Measurements from ENCODE around the gene NEK3.
"Not testable (repeated sequence)": the region's sequence is repeated elsewhere in the genome, so short reads cannot be mapped to it uniquely, and the experiment has no call there.

NEK3 gene

DNA sequence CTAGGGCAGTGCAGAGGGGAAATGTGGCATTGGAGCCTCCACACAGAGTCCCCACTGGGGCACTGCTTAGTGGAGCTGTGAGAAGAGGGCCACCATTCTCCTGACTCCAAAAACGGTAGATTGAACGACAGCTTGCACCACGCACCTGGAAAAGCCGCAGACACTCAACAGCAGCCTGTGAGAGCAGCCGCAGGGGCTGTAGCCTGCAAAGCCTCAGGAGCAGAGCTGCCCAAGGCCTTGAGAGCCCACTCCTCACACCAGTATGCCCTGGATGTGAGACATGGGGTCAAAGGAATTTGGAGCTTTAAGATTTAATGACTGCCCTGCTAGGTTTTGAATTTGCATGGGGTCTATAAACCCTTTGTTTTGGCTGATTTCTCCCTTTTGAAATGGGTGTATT is 62.2 kb downstream of the NEK3 start:
- DNase-seq (ENCODE audit: low read depth), result no peak
- no peak overlapping the region for H3K4me3 ChIP-seq (replicated peaks; ENCODE audit: low read depth, low read length)
- TF ChIP-seq, protein P1, sequence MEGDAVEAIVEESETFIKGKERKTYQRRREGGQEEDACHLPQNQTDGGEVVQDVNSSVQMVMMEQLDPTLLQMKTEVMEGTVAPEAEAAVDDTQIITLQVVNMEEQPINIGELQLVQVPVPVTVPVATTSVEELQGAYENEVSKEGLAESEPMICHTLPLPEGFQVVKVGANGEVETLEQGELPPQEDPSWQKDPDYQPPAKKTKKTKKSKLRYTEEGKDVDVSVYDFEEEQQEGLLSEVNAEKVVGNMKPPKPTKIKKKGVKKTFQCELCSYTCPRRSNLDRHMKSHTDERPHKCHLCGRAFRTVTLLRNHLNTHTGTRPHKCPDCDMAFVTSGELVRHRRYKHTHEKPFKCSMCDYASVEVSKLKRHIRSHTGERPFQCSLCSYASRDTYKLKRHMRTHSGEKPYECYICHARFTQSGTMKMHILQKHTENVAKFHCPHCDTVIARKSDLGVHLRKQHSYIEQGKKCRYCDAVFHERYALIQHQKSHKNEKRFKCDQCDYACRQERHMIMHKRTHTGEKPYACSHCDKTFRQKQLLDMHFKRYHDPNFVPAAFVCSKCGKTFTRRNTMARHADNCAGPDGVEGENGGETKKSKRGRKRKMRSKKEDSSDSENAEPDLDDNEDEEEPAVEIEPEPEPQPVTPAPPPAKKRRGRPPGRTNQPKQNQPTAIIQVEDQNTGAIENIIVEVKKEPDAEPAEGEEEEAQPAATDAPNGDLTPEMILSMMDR (IDR thresholded peaks at IDR 0.05; ENCODE audit: low read length, missing control alignments), result no peak

DNA sequence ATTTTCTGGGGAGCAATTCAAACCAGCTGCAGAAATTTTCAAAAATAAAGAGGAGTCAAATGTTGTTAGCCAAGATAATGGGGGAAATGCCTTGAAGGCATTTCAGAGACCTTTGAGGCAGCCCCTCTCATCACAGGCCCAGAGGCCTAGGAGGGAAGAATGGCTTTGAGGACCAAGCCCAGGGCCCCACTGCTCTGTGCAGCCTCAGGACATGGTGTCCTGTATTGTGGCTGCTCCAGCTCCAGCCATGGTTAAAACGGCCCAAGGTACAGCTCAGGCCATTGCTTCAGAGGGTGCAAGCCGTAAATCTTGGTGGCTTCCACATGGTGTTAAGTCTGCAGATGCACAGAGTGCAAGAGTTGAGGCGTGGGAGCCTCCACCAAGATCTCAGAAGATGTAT is 62.6 kb downstream of the NEK3 start:
- TF ChIP-seq, protein P1 (IDR thresholded peaks at IDR 0.05; ENCODE audit: low read length, missing control alignments), result no peak
- DNase-seq (ENCODE audit: low read depth), result no peak

DNA sequence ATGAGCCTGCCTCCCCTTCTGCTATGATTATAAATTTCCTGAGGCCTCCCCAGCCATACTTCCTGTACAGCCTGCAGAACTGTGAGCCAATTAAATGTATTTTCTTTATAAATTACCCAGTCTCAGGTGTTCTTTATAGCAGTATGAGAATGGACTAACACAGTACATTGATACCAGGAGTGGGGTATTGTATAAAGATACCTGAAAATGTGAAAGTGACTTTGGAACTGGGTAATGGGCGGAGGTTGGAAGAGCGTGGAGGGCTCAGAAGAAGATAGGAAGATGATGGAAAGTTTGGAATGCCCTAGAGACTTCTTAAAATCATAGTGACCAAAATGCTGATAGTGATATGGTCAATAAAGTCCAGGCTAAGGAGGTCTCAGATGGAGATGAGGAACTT is 63.3 kb downstream of the NEK3 start:
- TF ChIP-seq, protein P1 (IDR thresholded peaks at IDR 0.05; ENCODE audit: low read length, missing control alignments), result no peak
- H3K4me3 ChIP-seq (replicated peaks; ENCODE audit: low read depth, low read length), result no peak overlapping the region
- DNase-seq (ENCODE audit: low read depth), result no peak

More for the DNA sequence above, 62.6 kb downstream of the NEK3 start:
- H3K4me3 ChIP-seq (replicated peaks; ENCODE audit: low read depth, low read length), result no peak overlapping the region

DNA sequence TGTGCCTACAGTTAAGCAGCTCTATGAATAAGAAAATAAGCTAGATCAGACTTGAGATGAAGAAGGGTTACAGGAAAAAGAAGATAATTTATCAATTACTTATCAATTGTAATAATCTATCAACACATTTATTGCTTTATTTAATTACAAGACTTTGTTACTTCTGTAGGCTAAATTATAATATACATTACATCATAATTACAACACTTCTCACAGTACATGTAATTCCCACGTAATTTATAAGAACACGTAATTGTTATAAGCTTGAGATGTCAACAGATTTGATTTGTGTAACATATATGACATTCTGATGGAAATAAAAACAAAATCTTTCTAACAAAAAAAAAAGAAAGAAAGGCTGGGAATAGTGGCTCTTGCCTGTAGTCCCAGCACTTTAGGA is 67.3 kb downstream of the NEK3 start:
- DNase-seq (ENCODE audit: low read depth), result no peak

DNA sequence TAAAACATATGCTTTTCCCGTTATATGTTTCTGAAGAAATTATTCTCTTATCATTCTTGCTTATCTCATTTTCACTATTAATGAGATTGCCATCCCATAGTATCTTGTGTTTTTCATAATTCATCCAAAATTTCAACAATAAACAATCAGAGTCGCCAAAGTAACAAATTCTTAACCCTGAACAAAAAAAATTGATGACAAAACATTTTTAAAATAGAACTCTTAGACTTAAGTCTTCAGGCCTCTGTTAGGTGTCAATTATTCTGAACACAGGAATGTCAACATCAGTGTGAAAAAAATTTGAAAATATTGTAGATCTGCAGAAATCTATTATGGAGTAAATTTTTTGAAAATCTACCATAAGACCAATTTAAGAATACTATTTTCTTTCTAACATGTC is 67.9 kb downstream of the NEK3 start:
- H3K4me3 ChIP-seq (replicated peaks; ENCODE audit: low read depth, low read length), result no peak overlapping the region
- no peak for DNase-seq (ENCODE audit: low read depth)
- TF ChIP-seq, protein P1 (IDR thresholded peaks at IDR 0.05; ENCODE audit: low read length, missing control alignments), result no peak

More for the DNA sequence above, 67.3 kb downstream of the NEK3 start:
- no peak overlapping the region for H3K4me3 ChIP-seq (replicated peaks; ENCODE audit: low read depth, low read length)
- TF ChIP-seq, protein P1 (IDR thresholded peaks at IDR 0.05; ENCODE audit: low read length, missing control alignments), result no peak

DNA sequence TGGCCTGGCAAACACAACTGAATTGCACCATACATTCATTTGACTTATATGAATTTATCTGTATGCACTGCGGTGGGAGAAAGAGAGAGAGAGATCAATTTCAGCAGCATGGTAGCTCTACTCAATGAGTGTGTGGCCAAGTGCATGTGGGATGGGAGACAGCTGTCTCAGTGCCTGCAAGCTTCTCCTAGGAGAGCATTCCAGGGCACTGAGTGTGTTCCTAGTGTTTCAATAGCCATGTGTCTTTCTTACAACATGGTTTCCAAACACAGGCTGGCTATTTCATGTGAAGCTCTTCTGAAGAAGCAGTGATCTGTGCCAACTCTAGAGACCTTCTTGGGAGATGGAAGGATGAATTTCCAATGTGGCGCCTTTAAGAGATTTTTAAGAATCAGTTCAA is 74.0 kb downstream of the NEK3 start:
- H3K4me3 ChIP-seq (replicated peaks; ENCODE audit: low read depth, low read length), result no peak overlapping the region
- TF ChIP-seq, protein P1 (IDR thresholded peaks at IDR 0.05; ENCODE audit: low read length, missing control alignments), result no peak
- peak; percentile 70 for DNase-seq (ENCODE audit: low read depth)

DNA sequence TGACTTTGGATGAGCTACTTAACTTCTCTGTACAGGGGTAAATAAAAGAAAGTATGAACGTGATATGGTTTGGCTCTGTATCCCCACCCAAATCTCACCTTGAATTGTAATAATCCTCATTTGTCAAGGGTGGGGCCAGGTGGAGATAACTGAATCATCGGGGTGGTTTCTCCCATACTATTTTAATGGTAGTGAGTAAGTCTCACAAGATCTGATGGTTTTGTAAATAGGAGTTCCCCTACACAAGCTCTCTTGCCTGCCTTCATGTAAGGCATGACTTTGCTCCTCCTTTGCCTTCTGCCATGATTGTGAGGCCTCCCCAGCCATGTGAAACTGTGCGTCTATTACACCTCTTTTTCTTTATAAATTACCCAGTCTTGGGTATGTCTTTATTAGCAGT is 74.4 kb downstream of the NEK3 start:
- DNase-seq (ENCODE audit: low read depth); H3K4me3 ChIP-seq (replicated peaks; ENCODE audit: low read depth, low read length): not testable (repeated sequence)
